Measurements from ENCODE around the gene CFAP210.

Gene CFAP210

GRCh38 chr2:169672406-169672805 lies 21.8 kb downstream of the CFAP210 start:
- no peak for DNase-seq

DNA sequence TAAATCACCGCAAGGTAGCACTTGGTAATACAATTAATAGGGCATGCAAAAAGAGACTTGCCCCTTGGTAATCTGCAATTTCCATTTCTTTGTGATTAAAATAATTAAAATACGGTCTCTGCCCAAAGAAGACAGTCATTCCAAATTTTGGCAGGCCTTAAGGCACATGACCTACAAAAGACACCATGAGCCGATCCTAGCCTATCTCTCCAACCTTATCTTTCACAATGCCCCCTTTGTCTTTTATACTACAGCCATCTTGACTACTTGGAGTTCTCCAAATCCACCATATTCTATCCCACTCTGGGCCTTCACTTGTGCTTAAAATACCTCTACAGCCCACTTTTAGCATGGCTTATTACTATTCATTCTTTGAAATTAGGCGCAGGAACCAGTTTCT lies 23.3 kb downstream of the CFAP210 start:
- no peak for DNase-seq

- DNase-seq = no peak
Measured at GRCh38 chr2:169670215-169670651, 24.0 kb downstream of the CFAP210 start.

DNA sequence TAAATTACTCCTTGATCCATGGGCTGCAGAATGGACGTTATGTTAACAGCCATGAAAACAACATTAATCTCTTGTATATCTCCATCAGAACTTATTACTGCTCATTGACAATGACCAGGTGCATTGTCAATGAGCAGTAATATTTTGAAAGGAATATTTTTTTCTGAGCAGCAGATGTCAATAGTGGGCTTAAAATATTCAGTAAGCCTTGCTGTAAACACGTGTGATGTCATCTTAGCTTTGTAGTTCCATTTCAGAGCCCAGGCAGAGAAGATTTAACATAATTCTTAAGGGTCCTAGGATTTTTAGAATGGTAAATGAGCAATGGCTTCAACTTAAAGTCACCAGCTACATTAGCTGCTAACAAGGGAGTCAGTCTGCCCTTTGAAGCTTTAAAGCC lies 26.6 kb downstream of the CFAP210 start:
- no peak for DNase-seq

- no peak for DNase-seq
Measured at GRCh38 chr2:169664978-169665930, 29.0 kb downstream of the CFAP210 start.

DNA sequence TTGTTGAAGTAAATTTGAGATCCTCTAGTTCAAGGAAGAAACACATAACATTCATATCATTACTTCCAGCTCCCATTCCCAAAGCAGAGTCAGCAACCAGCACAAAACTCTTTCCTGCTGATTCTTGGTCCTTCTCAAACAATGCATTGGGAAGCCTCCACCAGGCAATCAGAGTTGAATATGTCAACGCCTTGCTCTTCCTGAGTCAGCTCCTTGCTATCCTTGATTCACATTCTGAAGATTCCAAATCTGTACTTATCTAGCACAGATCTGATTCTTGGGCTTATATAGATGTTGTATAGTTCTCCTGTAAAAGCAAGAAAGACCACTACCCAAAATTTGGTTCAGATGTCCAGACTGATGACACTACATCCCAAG lies 29.6 kb downstream of the CFAP210 start:
- no peak for DNase-seq

DNA sequence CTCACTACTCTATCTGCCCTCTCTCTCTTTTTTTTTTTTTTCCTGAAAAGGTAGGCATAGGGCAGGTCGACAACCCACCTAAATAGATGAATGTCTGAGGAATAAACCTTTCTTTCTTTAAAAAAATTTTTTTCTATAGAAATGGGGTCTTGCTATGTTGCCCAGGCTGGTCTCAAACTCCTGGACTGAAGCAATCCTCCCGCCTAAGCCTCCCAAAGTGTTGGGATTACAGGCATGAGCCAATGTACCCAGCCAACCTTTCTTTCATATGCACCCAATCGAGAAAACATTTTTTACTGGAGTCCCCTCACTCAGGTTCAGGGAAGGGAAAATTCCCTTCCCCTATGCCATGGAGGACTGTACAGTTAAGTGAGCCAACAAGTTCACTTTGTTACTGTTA lies 31.0 kb downstream of the CFAP210 start:
- no peak for DNase-seq

DNA sequence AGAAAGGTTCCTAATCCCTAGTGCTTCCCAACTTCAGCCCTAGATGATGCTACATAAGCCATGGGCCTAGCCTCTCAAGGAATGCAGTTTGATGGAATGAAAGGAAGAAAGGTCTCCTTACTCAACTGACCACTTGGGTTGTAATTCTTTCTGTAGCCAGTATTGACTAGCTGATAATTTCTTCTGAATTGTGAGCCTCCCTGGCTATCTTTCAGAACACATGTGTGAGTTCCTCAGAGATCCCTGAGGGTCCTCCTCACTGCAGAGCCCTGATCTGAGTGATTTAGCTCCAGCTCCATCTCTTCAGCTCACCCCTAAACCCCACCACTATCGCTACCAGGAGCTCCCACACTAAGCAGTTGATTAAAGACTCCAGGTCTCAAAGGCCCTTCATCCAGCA lies 31.5 kb downstream of the CFAP210 start:
- no peak for DNase-seq

DNA sequence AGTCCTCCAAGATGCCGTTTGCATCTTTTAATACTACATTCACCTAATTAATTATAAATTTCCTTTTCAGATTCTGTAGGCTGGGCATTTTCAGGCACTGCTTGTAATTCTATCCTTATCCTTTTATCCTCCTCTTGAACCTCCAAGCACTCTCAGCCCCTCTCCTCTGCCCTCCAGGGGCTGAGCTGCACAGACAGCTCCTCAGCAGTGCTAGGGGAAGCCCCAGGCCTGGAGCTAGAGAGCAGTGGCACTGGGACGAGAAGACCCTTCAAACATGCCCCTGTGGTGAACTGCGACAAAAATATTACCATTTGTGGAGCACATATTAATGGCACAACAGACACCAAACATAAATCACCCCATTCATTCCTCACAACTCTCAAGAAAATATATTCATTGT lies 32.9 kb downstream of the CFAP210 start:
- no peak for DNase-seq

- DNase-seq = no peak
Measured at GRCh38 chr2:169659320-169659719, 34.9 kb downstream of the CFAP210 start.

DNA sequence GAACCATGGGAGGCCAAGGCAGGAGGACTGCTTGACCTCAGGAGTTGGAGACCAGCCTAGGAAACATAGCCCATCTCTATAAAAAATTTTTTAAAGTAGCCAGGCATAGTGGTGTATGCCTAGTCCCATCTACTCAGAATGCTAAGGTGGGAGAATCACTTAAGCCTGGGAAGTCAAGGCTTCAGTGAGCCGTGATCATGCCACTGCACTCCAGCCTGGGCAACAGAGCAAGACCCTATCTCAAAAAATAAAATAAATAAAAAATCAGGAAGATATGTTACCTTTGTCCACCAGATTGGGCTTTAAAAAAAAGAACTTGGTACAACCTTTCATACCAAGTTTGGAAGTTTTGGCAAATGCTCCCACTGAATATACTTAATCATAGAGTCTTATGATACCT lies 35.3 kb downstream of the CFAP210 start:
- DNase-seq = no peak

DNA sequence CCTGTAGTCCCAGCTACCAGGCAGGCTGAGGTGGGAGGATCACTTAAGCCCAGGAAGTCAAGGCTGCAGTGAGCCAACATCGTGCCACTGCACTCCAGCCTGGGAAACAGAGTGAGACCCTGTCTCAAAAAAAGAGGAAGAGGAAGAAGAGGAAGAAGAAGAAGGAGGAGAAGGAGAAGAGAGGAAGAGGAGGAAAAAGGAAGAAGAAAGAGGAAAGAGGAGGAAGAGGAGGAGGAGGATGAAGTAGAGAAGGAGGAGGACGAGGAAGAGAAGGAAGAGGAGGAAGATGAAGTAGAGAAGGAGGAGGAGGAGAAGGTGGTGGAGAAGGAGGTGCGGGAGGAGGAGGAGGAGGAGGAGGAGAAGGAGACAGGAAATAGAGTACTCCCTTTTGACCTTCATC lies 38.0 kb downstream of the CFAP210 start:
- no peak for DNase-seq

GRCh38 chr2:169653636-169654035 lies 40.6 kb downstream of the CFAP210 start:
- no peak for DNase-seq

DNA sequence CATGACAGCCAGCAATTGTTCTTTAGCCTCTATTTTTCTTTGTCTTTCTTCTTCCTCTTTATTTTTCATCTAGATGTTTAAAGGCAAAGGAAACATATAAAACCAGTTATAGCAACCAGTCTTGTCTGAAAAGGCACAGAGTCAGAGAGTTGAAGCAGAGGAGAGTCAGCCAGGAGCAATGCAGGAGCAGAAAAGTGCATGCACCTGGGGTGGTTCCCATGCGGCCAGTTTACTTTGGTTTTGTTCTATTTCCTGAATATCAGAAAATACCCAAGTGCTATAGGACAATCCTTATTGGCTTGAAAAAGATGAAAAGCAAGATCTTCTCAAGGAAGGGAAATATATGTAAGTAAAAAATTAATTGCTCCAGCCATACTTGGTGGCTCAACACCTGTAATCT lies 44.9 kb downstream of the CFAP210 start:
- no peak for DNase-seq

DNA sequence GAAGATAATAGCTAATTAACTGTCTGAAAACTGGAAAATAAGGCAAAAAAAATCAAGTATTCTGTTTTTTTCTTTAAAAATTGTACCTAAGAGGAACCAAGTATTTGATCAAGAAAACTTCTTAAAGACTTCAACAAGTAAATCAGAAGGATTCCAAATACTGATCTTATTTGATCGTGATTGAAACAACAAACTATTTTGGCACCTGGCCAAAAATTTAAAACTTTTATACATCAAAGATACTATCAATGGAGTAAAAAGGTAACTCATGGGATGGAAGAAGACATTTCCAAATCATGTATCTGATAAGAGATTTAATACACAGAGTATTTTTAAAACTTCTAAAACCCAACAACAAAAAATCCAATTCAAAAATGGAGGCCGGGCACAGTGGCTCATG lies 46.7 kb downstream of the CFAP210 start:
- no peak for DNase-seq

DNA sequence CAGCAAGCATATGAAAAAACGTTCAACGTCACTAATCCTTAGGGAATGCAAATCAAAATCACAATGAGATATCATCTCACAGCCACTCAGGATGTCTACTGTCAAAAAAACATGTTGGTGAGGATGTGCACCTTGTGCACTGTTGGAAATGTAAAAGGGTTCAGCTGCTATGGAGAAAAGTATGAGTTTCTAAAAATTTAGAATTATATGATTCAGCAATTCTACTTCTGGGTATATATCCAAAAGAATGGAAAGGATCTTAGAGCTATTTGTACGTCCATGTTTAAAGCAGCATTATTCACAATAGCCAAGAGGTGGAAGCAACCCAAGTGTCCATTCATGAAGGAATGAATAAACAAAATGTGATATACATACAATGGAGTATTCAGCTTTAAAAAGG lies 50.0 kb downstream of the CFAP210 start:
- no peak for DNase-seq

GRCh38 chr2:169641464-169641863 lies 52.7 kb downstream of the CFAP210 start:
- no peak for DNase-seq

GRCh38 chr2:169640104-169640503 lies 54.1 kb downstream of the CFAP210 start:
- no peak for DNase-seq

- no peak for DNase-seq
Measured at GRCh38 chr2:169637620-169638019, 56.6 kb downstream of the CFAP210 start.

DNA sequence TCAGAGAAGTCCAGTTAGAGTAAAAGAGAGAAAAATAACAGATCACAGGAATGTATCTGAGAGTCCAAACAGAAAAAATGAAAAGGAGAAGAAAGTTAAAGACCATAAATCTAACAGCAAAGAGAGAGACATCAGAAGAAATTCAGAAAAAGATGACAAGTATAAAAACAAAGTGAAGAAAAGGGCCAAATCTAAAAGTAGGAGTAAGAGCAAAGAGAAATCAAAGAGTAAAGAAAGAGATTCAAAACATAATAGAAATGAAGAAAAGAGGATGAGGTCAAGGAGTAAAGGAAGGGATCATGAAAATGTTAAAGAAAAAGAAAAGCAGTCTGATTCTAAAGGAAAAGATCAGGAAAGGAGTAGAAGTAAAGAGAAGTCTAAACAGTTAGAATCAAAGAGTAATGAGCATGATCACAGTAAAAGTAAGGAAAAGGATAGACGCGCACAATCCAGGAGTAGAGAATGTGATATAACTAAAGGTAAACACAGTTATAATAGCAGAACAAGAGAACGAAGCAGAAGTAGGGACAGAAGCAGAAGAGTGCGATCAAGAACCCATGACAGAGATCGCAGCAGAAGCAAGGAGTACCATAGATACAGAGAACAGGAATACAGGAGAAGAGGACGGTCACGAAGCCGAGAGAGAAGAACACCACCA lies 57.6 kb downstream of the CFAP210 start:
- no peak for DNase-seq

DNA sequence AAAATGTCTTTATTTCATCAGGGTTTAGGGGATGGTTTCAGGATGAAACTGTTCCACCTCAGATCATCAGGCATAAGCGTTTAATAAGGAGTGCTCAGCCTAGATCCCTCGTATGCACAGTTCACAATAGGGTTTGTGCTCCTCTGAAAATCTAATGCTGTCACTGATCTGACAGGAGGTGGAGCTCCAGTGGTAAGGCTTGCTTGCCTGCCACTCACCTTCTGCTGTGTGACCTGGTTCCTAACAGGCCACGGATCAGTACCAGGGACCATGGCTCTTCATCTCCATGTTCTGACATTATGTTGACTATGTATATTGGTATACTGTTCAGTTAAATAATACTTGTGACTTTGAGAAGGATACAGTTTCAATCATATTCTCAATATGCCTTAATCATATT lies 68.4 kb downstream of the CFAP210 start:
- no peak for DNase-seq

DNA sequence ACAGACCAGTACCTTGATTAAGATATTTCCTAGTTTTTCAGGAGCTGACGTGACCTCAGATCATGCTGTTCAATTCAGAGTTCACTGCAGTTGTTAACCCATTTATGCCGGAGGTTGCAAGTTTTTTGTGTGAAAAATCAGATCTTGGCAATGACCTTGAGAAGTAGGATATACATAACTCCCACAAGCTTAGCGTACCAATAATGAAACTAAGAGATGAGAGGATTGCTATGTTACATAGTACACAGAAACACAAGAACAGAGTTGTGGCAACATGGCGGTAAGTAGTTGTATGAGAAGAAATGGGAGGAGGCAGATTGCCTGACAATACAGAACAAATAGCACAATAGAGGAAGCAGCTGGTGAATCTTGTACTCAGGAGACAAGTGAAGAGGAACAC lies 71.0 kb downstream of the CFAP210 start:
- no peak for DNase-seq

- DNase-seq = no peak
Measured at GRCh38 chr2:169620509-169620908, 73.7 kb downstream of the CFAP210 start.

GRCh38 chr2:169619946-169620345 lies 74.3 kb downstream of the CFAP210 start:
- no peak for DNase-seq
